ENCODE measurements around the gene FOXJ1. TPM values are rescaled to one million over a fixed set of nuclear protein-coding genes. Genes with fewer than 3 reads are reported as not detected.

Gene FOXJ1
- total and polyA plus RNA-seq, 4 experiments from 2014 or later, result 0.19 to 0.20 TPM; not detected in 2

GRCh38 chr17:76119409-76120371 lies 21.4 kb downstream of the FOXJ1 start:
- Histone ChIP-seq H3K4me1 (ENCODE audit: insufficient read depth, low read length) (peaks cover 10% of the 10 kb centered on the region), H3K4me3 (ENCODE audit: low read length in 2 of 2) (no peak overlapping the region), H3K9me3 (ENCODE audit: control insufficient read depth in 1 of 2, low read length in 2 of 2) (no peaks in the 10 kb centered on the region), H3K27me3 (ENCODE audit: insufficient read depth, low read length) (no peaks in the 10 kb centered on the region), H3K36me3 (ENCODE audit: insufficient read depth, low read length) (no peaks in the 10 kb centered on the region), H3K27ac (ENCODE audit: low read depth, low read length) (no peak overlapping the region)
- intact Hi-C loops (cut with micrococcal nuclease), result loop anchor here (5.0 kb wide), 1 partner anchor 107 kb away; no protein-coding TSS in a partner anchor
- Mint-ChIP-seq H3K4me3 (peak overlapping the region in 1 of 8 donors; percentile 7), H3K27ac (peak overlapping the region in 1 of 7 donors; percentile 44), H3K36me3 (no peaks in the 10 kb centered on the region), H3K9me3 (no peaks in the 10 kb centered on the region), H3K4me1 (peaks cover 0 to 8% (median 4%) of the 10 kb centered on the region in 4 donors), H3K27me3 (no peaks in the 10 kb centered on the region)
- DNase-seq, result no peak
- POLR2A ChIA-PET (ENCODE audit: partially characterized antibody), result interaction anchor here (0.5 to 7.9 kb wide), 8 partner anchors 16 to 160 kb away, joined by 3 to 108 read pairs (median 4); partner anchors contain the start of genes EXOC7 and UBALD2
- CTCF ChIA-PET (ENCODE audit: partially characterized antibody), result interaction anchor here (0.6 to 11.2 kb wide), 13 partner anchors 13 to 518 kb away, joined by 3 to 232 read pairs (median 4); no protein-coding TSS in a partner anchor

- no peaks in the 10 kb centered on the region for H3K4me1 Mint-ChIP-seq
- no peak for DNase-seq
- H3K27ac ChIP-seq (ENCODE audit: low read depth, low read length), result no peak overlapping the region
- H3K4me3 ChIP-seq (ENCODE audit: low read length in 2 of 2), result no peak overlapping the region
- CTCF ChIA-PET (ENCODE audit: partially characterized antibody), result interaction anchor here (0.7 to 2.9 kb wide), 4 partner anchors 9 to 164 kb away, joined by 3 to 23 read pairs (median 3); no protein-coding TSS in a partner anchor
- no peaks in the 10 kb centered on the region for H3K9me3 ChIP-seq (ENCODE audit: control insufficient read depth in 1 of 2, low read length in 2 of 2)
- POLR2A ChIA-PET (ENCODE audit: partially characterized antibody), result interaction anchor here (1.1 to 1.9 kb wide), 2 partner anchors 10 to 165 kb away, joined by 3 to 7 read pairs; no protein-coding TSS in a partner anchor
- no peak overlapping the region for H3K4me3 Mint-ChIP-seq
- H3K27me3 ChIP-seq (ENCODE audit: insufficient read depth, low read length), result no peaks in the 10 kb centered on the region
- no peaks in the 10 kb centered on the region for H3K36me3 ChIP-seq (ENCODE audit: insufficient read depth, low read length)
- intact Hi-C loops (cut with micrococcal nuclease), result no loop called here
- no peaks in the 10 kb centered on the region for H3K36me3 Mint-ChIP-seq
- H3K27ac Mint-ChIP-seq, result peak overlapping the region in 1 of 7 donors; percentile 29
- peaks cover 0 to 5% (median 0%) of the 10 kb centered on the region in 8 donors for H3K9me3 Mint-ChIP-seq
- no peaks in the 10 kb centered on the region for H3K27me3 Mint-ChIP-seq
- no peaks in the 10 kb centered on the region for H3K4me1 ChIP-seq (ENCODE audit: insufficient read depth, low read length)
Measured at GRCh38 chr17:76115138-76115754, 25.8 kb downstream of the FOXJ1 start.

- ChIA-PET CTCF (ENCODE audit: partially characterized antibody) (interaction anchor here (0.6 to 1.8 kb wide), 2 partner anchors 98 to 167 kb away, joined by 4 to 10 read pairs; no protein-coding TSS in a partner anchor), POLR2A (ENCODE audit: partially characterized antibody) (interaction anchor here (1.0 kb wide), 1 partner anchor 159 kb away, joined by 3 read pairs; no protein-coding TSS in a partner anchor)
- Mint-ChIP-seq H3K4me3 (no peak overlapping the region), H3K27me3 (no peaks in the 10 kb centered on the region), H3K27ac (no peak overlapping the region), H3K9me3 (peaks cover 0 to 5% (median 0%) of the 10 kb centered on the region in 8 donors), H3K4me1 (no peaks in the 10 kb centered on the region), H3K36me3 (no peaks in the 10 kb centered on the region)
- no peaks in the 10 kb centered on the region for H3K4me1 ChIP-seq (ENCODE audit: insufficient read depth, low read length)
- DNase-seq, result no peak
- no peaks in the 10 kb centered on the region for H3K9me3 ChIP-seq (ENCODE audit: control insufficient read depth in 1 of 2, low read length in 2 of 2)
- no peak overlapping the region for H3K4me3 ChIP-seq (ENCODE audit: low read length in 2 of 2)
- no peaks in the 10 kb centered on the region for H3K36me3 ChIP-seq (ENCODE audit: insufficient read depth, low read length)
- no peak overlapping the region for H3K27ac ChIP-seq (ENCODE audit: low read depth, low read length)
- intact Hi-C loops (cut with micrococcal nuclease), result no loop called here
- no peaks in the 10 kb centered on the region for H3K27me3 ChIP-seq (ENCODE audit: insufficient read depth, low read length)
Measured at GRCh38 chr17:76111956-76112355, 29.1 kb downstream of the FOXJ1 start.

GRCh38 chr17:76107509-76107908 lies 33.5 kb downstream of the FOXJ1 start:
- Histone ChIP-seq H3K4me1 (ENCODE audit: insufficient read depth, low read length) (peaks cover 12% of the 10 kb centered on the region), H3K27ac (ENCODE audit: low read depth, low read length) (no peak overlapping the region), H3K27me3 (ENCODE audit: insufficient read depth, low read length) (no peaks in the 10 kb centered on the region), H3K9me3 (ENCODE audit: control insufficient read depth in 1 of 2, low read length in 2 of 2) (no peaks in the 10 kb centered on the region), H3K36me3 (ENCODE audit: insufficient read depth, low read length) (no peaks in the 10 kb centered on the region), H3K4me3 (ENCODE audit: low read length in 2 of 2) (no peak overlapping the region)
- intact Hi-C loops (cut with micrococcal nuclease), result loop anchor here (1.0 kb wide), 1 partner anchor 93 kb away; no protein-coding TSS in a partner anchor
- CTCF ChIA-PET (ENCODE audit: partially characterized antibody), result interaction anchor here (0.9 to 2.5 kb wide), 4 partner anchors 12 to 172 kb away, joined by 3 to 15 read pairs (median 8); no protein-coding TSS in a partner anchor
- Mint-ChIP-seq H3K27ac (no peak overlapping the region), H3K4me3 (no peak overlapping the region), H3K36me3 (peaks cover 0 to 10% of the 10 kb centered on the region in 2 donors), H3K9me3 (no peaks in the 10 kb centered on the region), H3K27me3 (no peaks in the 10 kb centered on the region), H3K4me1 (peaks cover 8 to 25% (median 15%) of the 10 kb centered on the region in 4 donors)
- peak in 1 of 5 donors; percentile 20 for DNase-seq
- POLR2A ChIA-PET (ENCODE audit: partially characterized antibody), result interaction anchor here (0.5 to 0.6 kb wide), 2 partner anchors 54 to 1725 kb away, joined by 3 read pairs; no protein-coding TSS in a partner anchor

GRCh38 chr17:76106703-76107102 lies 34.3 kb downstream of the FOXJ1 start:
- Histone ChIP-seq H3K9me3 (ENCODE audit: control insufficient read depth in 1 of 2, low read length in 2 of 2) (no peaks in the 10 kb centered on the region), H3K4me3 (ENCODE audit: low read length in 2 of 2) (no peak overlapping the region), H3K27ac (ENCODE audit: low read depth, low read length) (no peak overlapping the region), H3K4me1 (ENCODE audit: insufficient read depth, low read length) (peaks cover 20% of the 10 kb centered on the region), H3K27me3 (ENCODE audit: insufficient read depth, low read length) (no peaks in the 10 kb centered on the region), H3K36me3 (ENCODE audit: insufficient read depth, low read length) (no peaks in the 10 kb centered on the region)
- H3K27me3 Mint-ChIP-seq, result no peaks in the 10 kb centered on the region
- POLR2A ChIA-PET (ENCODE audit: partially characterized antibody), result no interaction called here
- no peak overlapping the region for H3K4me3 Mint-ChIP-seq
- DNase-seq, result no peak
- H3K36me3 Mint-ChIP-seq, result peaks cover under 1 to 13% of the 10 kb centered on the region in 2 donors
- CTCF ChIA-PET (ENCODE audit: partially characterized antibody), result interaction anchor here (0.8 to 2.2 kb wide), 5 partner anchors 8 to 173 kb away, joined by 3 to 15 read pairs (median 5); no protein-coding TSS in a partner anchor
- H3K9me3 Mint-ChIP-seq, result no peaks in the 10 kb centered on the region
- peaks cover 12 to 32% (median 21%) of the 10 kb centered on the region in 4 donors for H3K4me1 Mint-ChIP-seq
- H3K27ac Mint-ChIP-seq, result peak overlapping the region in 1 of 7 donors; percentile 47
- intact Hi-C loops (cut with micrococcal nuclease), result loop anchor here (1.0 kb wide), 1 partner anchor 92 kb away; no protein-coding TSS in a partner anchor

- Mint-ChIP-seq H3K36me3 (peaks cover 10 to 24% of the 10 kb centered on the region in 2 donors), H3K27me3 (no peaks in the 10 kb centered on the region), H3K4me1 (peaks cover 20 to 43% (median 30%) of the 10 kb centered on the region in 4 donors), H3K27ac (peak overlapping the region; percentile 17 to 98 (median 74)), H3K9me3 (no peaks in the 10 kb centered on the region), H3K4me3 (peak overlapping the region; percentile 15 to 98 (median 68))
- DNase-seq, result no peak
- ChIA-PET CTCF (ENCODE audit: partially characterized antibody) (interaction anchor here (1.0 to 4.7 kb wide), 7 partner anchors 14 to 194 kb away, joined by 3 to 30 read pairs (median 7); no protein-coding TSS in a partner anchor), POLR2A (ENCODE audit: partially characterized antibody) (interaction anchor here (0.9 to 2.8 kb wide), 6 partner anchors 12 to 75 kb away, joined by 3 to 24 read pairs (median 6); partner anchors contain the start of gene ZACN)
- Histone ChIP-seq H3K9me3 (ENCODE audit: control insufficient read depth in 1 of 2, low read length in 2 of 2) (no peaks in the 10 kb centered on the region), H3K27me3 (ENCODE audit: insufficient read depth, low read length) (no peaks in the 10 kb centered on the region), H3K27ac (ENCODE audit: low read depth, low read length) (no peak overlapping the region), H3K4me3 (ENCODE audit: low read length in 2 of 2) (no peak overlapping the region), H3K36me3 (ENCODE audit: insufficient read depth, low read length) (peaks cover 2% of the 10 kb centered on the region), H3K4me1 (ENCODE audit: insufficient read depth, low read length) (peaks cover 27% of the 10 kb centered on the region)
- intact Hi-C loops (cut with micrococcal nuclease), result no loop called here
Measured at GRCh38 chr17:76104896-76105231, 36.2 kb downstream of the FOXJ1 start.
